Nephron progenitor cell (in vitro differentiated cells): ENCODE results near the gene SEC22C.

ENCODE experiments used
- DNase-seq: peaks from one replicate; pipeline ENCODE4 v3.0.0; 2021
- H3K27ac Mint-ChIP-seq: 2 replicates; pipeline ENCODE4 v1.8.0; 2021; ENCODE audit warnings: mild to moderate bottlenecking, moderate library complexity, mixed read lengths
- H3K27me3 Mint-ChIP-seq: 2 replicates; pipeline ENCODE4 v1.8.0; 2021; ENCODE audit warnings: mild to moderate bottlenecking, low read depth, mixed read lengths; ENCODE audit not compliant: poor library complexity
- H3K36me3 Mint-ChIP-seq: 2 replicates; pipeline ENCODE4 v1.8.0; 2021; ENCODE audit warnings: low read depth, mixed read lengths
- H3K4me1 Mint-ChIP-seq: 2 replicates; pipeline ENCODE4 v1.8.0; 2021; ENCODE audit warnings: mixed read lengths
- H3K4me3 Mint-ChIP-seq: 2 replicates; pipeline ENCODE4 v1.8.0; 2021; ENCODE audit warnings: mild to moderate bottlenecking, moderate library complexity, mixed read lengths
- H3K9me3 Mint-ChIP-seq: 2 replicates; pipeline ENCODE4 v1.8.0; 2021; ENCODE audit warnings: mild to moderate bottlenecking, moderate library complexity, mixed read lengths
- CTCF ChIP-seq: fragments of 200-600 bp; sonication (generic); IDR thresholded peaks from 2 replicates; pipeline ENCODE4 v1.5.0; 2021; ENCODE audit warnings: antibody characterized with exemption

Gene SEC22C

GRCh38 chr3:42526616-42527367 is 55.0 kb downstream of the SEC22C start:
- Mint-ChIP-seq H3K36me3 (no peaks in the 10 kb centered on the region), H3K4me3 (no peak overlapping the region), H3K4me1 (peaks cover 19% of the 10 kb centered on the region), H3K9me3 (no peaks in the 10 kb centered on the region), H3K27ac (no peak overlapping the region), H3K27me3 (peaks cover 10% of the 10 kb centered on the region)
- no peak for DNase-seq
- TF ChIP-seq CTCF: no peak

GRCh38 chr3:42525736-42526345 is 55.9 kb downstream of the SEC22C start:
- Mint-ChIP-seq H3K36me3 (no peaks in the 10 kb centered on the region), H3K9me3 (no peaks in the 10 kb centered on the region), H3K4me1 (peaks cover 19% of the 10 kb centered on the region), H3K27me3 (peaks cover 10% of the 10 kb centered on the region), H3K4me3 (no peak overlapping the region), H3K27ac (no peak overlapping the region)
- no peak for TF ChIP-seq CTCF
- DNase-seq: no peak

GRCh38 chr3:42525212-42525611 is 56.6 kb downstream of the SEC22C start:
- H3K4me1 Mint-ChIP-seq: peaks cover 21% of the 10 kb centered on the region
- H3K27me3 Mint-ChIP-seq: peaks cover 9% of the 10 kb centered on the region
- H3K27ac Mint-ChIP-seq: peak overlapping the region; percentile 66
- DNase-seq: no peak
- H3K9me3 Mint-ChIP-seq: no peaks in the 10 kb centered on the region
- no peak for TF ChIP-seq CTCF
- H3K36me3 Mint-ChIP-seq: no peaks in the 10 kb centered on the region
- H3K4me3 Mint-ChIP-seq: no peak overlapping the region

GRCh38 chr3:42524751-42525150 is 57.0 kb downstream of the SEC22C start:
- no peak for TF ChIP-seq CTCF
- Mint-ChIP-seq H3K27me3 (peaks cover 9% of the 10 kb centered on the region), H3K27ac (no peak overlapping the region), H3K9me3 (no peaks in the 10 kb centered on the region), H3K4me1 (peaks cover 26% of the 10 kb centered on the region), H3K4me3 (no peak overlapping the region), H3K36me3 (no peaks in the 10 kb centered on the region)
- DNase-seq: no peak

- no peak for DNase-seq
- peak overlapping the region; percentile 82 for H3K27ac Mint-ChIP-seq
- peaks cover 4% of the 10 kb centered on the region for H3K27me3 Mint-ChIP-seq
- H3K9me3 Mint-ChIP-seq: no peaks in the 10 kb centered on the region
- no peak overlapping the region for H3K4me3 Mint-ChIP-seq
- H3K4me1 Mint-ChIP-seq: peaks cover 18% of the 10 kb centered on the region
- no peaks in the 10 kb centered on the region for H3K36me3 Mint-ChIP-seq
- TF ChIP-seq CTCF: no peak
Observed at GRCh38 chr3:42520906-42521305, 60.9 kb downstream of the SEC22C start.

GRCh38 chr3:42520336-42520735 is 61.4 kb downstream of the SEC22C start:
- no peaks in the 10 kb centered on the region for H3K36me3 Mint-ChIP-seq
- peaks cover 4% of the 10 kb centered on the region for H3K27me3 Mint-ChIP-seq
- H3K4me3 Mint-ChIP-seq: no peak overlapping the region
- no peak for DNase-seq
- no peaks in the 10 kb centered on the region for H3K9me3 Mint-ChIP-seq
- TF ChIP-seq CTCF: no peak
- H3K27ac Mint-ChIP-seq: no peak overlapping the region
- peaks cover 15% of the 10 kb centered on the region for H3K4me1 Mint-ChIP-seq
